GM12865 (cell line): ENCODE measurements around the gene PTAFR.

Experiments used
- DNase-seq: peaks from one replicate; pipeline ENCODE4 v3.0.0; 2010; ENCODE audit warnings: low read depth
- H3K4me3 ChIP-seq: 2 replicates; pipeline ENCODE4 v1.5.1; 2011; ENCODE audit warnings: mild to moderate bottlenecking, low read depth, low read length, control low read depth
- CTCF ChIP-seq: IDR thresholded peaks from 2 replicates; pipeline ENCODE4 v1.5.1; 2011; ENCODE audit warnings: low read length, control low read depth, low read depth, inconsistent platforms; ENCODE audit not compliant: insufficient read depth; ENCODE audit errors: missing control alignments

The PTAFR gene

GRCh38 chr1:28136169-28136921, 40.1 kb downstream of the PTAFR start:
- no peak for TF ChIP-seq CTCF
- H3K4me3 ChIP-seq, result no peak overlapping the region
- no peak for DNase-seq

- DNase-seq, result peak; percentile 44
- TF ChIP-seq CTCF, result no peak
- no peak overlapping the region for H3K4me3 ChIP-seq
These were observed 40.9 kb downstream of the PTAFR start for GRCh38 chr1:28135371-28136168.

- peak; percentile 41 for DNase-seq
- TF ChIP-seq CTCF, result no peak
- no peak overlapping the region for H3K4me3 ChIP-seq
These were observed 41.8 kb downstream of the PTAFR start for GRCh38 chr1:28134651-28135207.

GRCh38 chr1:28132171-28133167, 44.0 kb downstream of the PTAFR start:
- TF ChIP-seq CTCF, result no peak
- DNase-seq, result peak; percentile 78
- H3K4me3 ChIP-seq, result no peak overlapping the region

GRCh38 chr1:28130901-28131300, 45.6 kb downstream of the PTAFR start:
- DNase-seq, result no peak
- no peak overlapping the region for H3K4me3 ChIP-seq
- TF ChIP-seq CTCF, result no peak

- no peak for TF ChIP-seq CTCF
- no peak overlapping the region for H3K4me3 ChIP-seq
- DNase-seq, result no peak
These were observed 47.3 kb downstream of the PTAFR start for GRCh38 chr1:28129150-28129549.
